Mucosa of descending colon (tissue), 3 donors: ENCODE data around the gene HK1. TPM values are rescaled to one million over a fixed set of nuclear protein-coding genes. Genes with fewer than 3 reads are reported as not detected.

Experiments used
- ATAC-seq: fragments of 200-7000 bp; cut with Tn5 transposase; one replicate; pipeline ENCODE4 v1.9.1; 2020; ENCODE audit warnings: mild to moderate bottlenecking, moderate library complexity
- DNase-seq, 3 donors: peaks; one replicate each; pipeline ENCODE4 v3.0.0-alpha.2; 2020
- H3K36me3 ChIP-seq: fragments of 200-600 bp; one replicate; pipeline ENCODE4 v1.8.0; 2021; ENCODE audit warnings: low read depth, mild to moderate bottlenecking
- H3K4me1 ChIP-seq: fragments of 200-600 bp; one replicate; pipeline ENCODE4 v1.8.0; 2021; ENCODE audit warnings: low read depth, mild to moderate bottlenecking
- H3K4me3 ChIP-seq: fragments of 200-600 bp; one replicate; pipeline ENCODE4 v1.8.0; 2021; ENCODE audit warnings: mild to moderate bottlenecking
- H3K9me3 ChIP-seq: fragments of 200-600 bp; one replicate; pipeline ENCODE4 v1.8.0; 2021; ENCODE audit warnings: mild to moderate bottlenecking
- CTCF ChIP-seq: fragments of 200-600 bp; IDR thresholded peaks from one replicate; pipeline ENCODE4 v1.8.0; 2022; ENCODE audit warnings: antibody characterized with exemption, mild to moderate bottlenecking
- intact Hi-C, 2 donors: fragments of 100-400 bp; cut with DNase I in 1 of 2; cut with micrococcal nuclease in 1 of 2; formaldehyde crosslinking; loops; one replicate each; pipeline versions ENCODE4 v1.11.0 to v1.11.1; 2022; cut with DNase I, micrococcal nuclease
- total RNA-seq, 3 donors: library from RNA; stranded (reverse); fragmentation: NEBNext Ultra II Directional in 2 of 3; extraction: Animal tissue kit (Norgen Biotek cat#: 25700) in 2 of 3; gene quantifications; one replicate each; pipeline versions ENCODE4 v1.2.1 to v1.2.4, GENCODE V29; 2021 to 2023
- donor health status: DM: no; HTN: no; CAD: no; lungs with moderate emphysema.
- donor health status: DM: no; HTN: no; CAD: no.
- donor health status: DM: no; HTN: yes; CAD: no.

The HK1 gene
- total RNA-seq, 3 donors from 2014 or later = 63.9 to 102 (median 81.3) TPM

- peaks cover 20% of the 10 kb centered on the region for H3K4me1 ChIP-seq
- H3K4me3 ChIP-seq = no peak overlapping the region
- no peaks in the 10 kb centered on the region for H3K36me3 ChIP-seq
- intact Hi-C loops = no loop called here
- no peak for ATAC-seq
- no peaks in the 10 kb centered on the region for H3K9me3 ChIP-seq
- TF ChIP-seq CTCF = no peak
- DNase-seq = no peak
Measured at GRCh38 chr10:69336952-69337295, 58.6 kb downstream of the HK1 start.

DNA sequence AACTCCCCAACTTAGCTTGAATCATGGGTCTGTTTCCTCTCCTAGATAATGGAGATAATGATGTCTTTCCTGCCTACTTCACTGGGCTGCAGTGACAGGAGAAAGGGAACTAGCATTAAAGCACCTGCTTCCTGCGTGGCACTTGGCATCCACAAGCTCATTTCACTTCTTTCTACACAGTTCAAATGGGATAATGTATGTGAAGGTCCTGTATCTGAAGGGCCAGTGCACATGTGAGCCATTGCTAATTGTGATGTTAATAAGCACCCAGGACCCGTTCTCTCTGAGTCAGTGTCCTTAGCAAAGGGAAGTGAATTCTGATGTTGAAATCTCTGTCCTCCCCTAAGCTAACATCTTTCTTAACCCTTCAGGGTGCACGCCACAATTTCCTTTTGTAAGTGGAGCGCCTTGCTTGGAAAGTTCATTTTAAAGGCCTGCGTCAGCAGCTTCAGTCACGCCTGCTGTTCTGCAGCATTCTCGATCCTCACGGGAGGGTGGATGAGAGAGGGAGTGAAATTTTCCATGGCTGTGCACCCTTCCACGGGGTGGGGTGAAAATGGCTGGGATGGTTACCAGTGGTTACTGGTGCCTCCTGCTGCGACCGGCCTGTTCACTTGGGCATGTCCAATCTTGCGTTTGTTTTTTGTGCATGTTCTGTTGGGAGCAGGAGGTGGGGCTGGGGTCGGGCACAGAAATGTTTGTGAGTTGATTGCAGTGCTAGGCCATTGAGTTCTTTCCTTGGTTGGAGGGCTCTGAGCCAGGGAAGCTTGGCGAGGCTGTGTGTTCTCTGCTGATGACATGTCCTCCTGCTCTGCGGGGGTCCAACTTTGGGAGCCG, 59.2 kb downstream of the HK1 start:
- Histone ChIP-seq H3K9me3 (no peaks in the 10 kb centered on the region), H3K36me3 (no peaks in the 10 kb centered on the region), H3K4me1 (peaks cover 14% of the 10 kb centered on the region), H3K4me3 (no peak overlapping the region)
- ATAC-seq (peak; percentile 9), DNase-seq (peak in 1 of 3 donors; percentile 9)
- TF ChIP-seq CTCF = no peak
- intact Hi-C loops = no loop called here

- peaks cover 8% of the 10 kb centered on the region for H3K4me1 ChIP-seq
- H3K9me3 ChIP-seq = no peaks in the 10 kb centered on the region
- DNase-seq (no peak), ATAC-seq (no peak)
- TF ChIP-seq CTCF = no peak
- intact Hi-C loops = no loop called here
- H3K4me3 ChIP-seq = no peak overlapping the region
- H3K36me3 ChIP-seq = no peaks in the 10 kb centered on the region
Measured at GRCh38 chr10:69338133-69338456, 59.8 kb downstream of the HK1 start.

DNA sequence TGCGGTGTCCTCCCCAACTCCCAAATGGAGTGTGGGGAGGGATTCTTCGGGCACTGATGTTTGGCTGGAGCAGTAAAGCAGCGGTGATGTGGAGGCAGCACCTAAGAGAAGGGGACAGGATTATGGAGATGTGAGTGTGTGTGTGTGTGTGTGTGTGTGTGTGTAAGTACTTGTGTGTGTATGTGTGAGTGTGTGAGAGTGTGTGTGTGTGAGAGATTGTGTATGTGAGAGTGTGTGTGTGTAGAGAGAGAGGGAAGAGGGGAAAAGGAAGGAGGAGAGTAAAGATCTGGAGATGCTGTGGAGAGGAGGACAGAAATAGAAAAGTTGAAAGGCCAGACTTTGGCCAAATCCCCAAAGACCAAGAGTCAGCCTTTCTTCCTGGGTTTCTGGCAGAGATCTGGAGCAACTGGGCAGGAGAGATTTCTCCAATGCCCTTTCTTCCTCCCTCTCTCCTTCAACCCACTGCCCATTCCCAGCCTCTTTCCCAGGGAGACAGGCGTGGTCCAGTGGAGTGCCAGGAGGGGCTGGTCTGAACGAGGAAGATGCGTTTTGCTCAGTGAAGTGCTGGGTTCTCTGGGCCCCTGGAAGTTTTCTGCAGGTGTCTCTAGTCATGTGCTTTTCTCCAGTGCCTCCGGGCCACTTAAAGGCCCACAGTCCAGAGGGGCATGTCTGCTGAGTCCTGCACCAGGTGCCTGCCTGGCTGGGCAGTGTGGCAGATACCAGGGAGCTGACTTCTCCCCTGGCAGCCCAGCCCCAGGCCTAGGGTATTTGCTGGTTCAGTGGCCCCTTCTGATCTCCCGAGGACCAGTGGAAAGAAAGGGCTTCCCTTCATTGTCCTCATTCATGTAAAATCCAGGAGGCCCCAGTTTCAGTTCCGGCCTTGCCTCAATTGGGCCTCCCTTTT, 60.5 kb downstream of the HK1 start:
- peak; percentile 4 for ATAC-seq

DNA sequence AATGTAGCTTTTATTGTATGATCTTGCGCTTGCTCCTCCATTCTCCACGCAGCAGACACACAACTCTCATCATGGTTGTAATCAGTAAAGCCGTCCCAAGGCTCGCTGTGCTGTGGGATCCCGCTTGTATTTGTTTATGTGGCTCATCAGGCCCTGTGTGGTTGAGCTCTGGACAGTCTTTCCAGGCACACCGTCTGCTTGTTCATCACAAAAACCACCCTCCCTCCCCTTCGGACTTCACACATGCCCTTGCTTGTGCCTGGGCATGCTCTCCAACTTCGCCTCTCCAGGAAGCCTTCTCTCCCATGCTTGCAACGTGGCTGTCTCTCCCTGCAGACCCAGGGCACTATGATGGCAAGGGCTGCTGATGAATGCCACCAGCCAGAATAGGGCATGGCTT, 62.4 kb downstream of the HK1 start:
- intact Hi-C loops = no loop called here
- Histone ChIP-seq H3K36me3 (no peaks in the 10 kb centered on the region), H3K9me3 (no peaks in the 10 kb centered on the region), H3K4me3 (no peak overlapping the region), H3K4me1 (peaks cover 16% of the 10 kb centered on the region)
- ATAC-seq = no peak
- TF ChIP-seq CTCF = no peak
- no peak for DNase-seq

More for the DNA sequence above, 60.5 kb downstream of the HK1 start:
- H3K4me1 ChIP-seq = peaks cover 3% of the 10 kb centered on the region
- intact Hi-C loops = no loop called here
- no peak for DNase-seq
- no peaks in the 10 kb centered on the region for H3K36me3 ChIP-seq
- no peaks in the 10 kb centered on the region for H3K9me3 ChIP-seq
- TF ChIP-seq CTCF = no peak
- H3K4me3 ChIP-seq = no peak overlapping the region
